Coronary artery (tissue), 2 donors: Measurements from ENCODE around the gene PRB2.
"Not testable (repeated sequence)": the region's sequence is repeated elsewhere in the genome, so short reads cannot be mapped to it uniquely, and the experiment has no call there.

ENCODE experiments used
- DNase-seq: peaks from one replicate; pipeline ENCODE4 v3.0.0-alpha.2; 2017; ENCODE audit warnings: low spot score
- H3K27ac ChIP-seq, 2 donors: fragments of 200-600 bp; sonication (generic); one replicate each; pipeline ENCODE4 v1.5.1; 2016 to 2019
- H3K4me3 ChIP-seq: fragments of 200-600 bp; sonication (generic); 2 replicates; pipeline ENCODE4 v1.5.1; 2016; ENCODE audit warnings: mild to moderate bottlenecking, moderate library complexity
- CTCF ChIP-seq: fragments of 200-600 bp; sonication (generic); IDR thresholded peaks from one replicate; pipeline ENCODE4 v1.5.1; 2019; ENCODE audit warnings: antibody characterized with exemption

Gene PRB2

GRCh38 chr12:11395467-11395866 lies at the start of gene PRB2:
PRB2 (minus strand) TSS chr12:11395567; CDS start chr12:11395529, 38 bp downstream.
- DNase-seq, H3K27ac ChIP-seq, H3K4me3 ChIP-seq: not testable (repeated sequence)

- DNase-seq: no peak
These were observed 42.6 kb upstream of the PRB2 start for GRCh38 chr12:11437966-11438365.

GRCh38 chr12:11433664-11434063 lies 38.3 kb upstream of the PRB2 start:
- TF ChIP-seq CTCF: no peak
- no peak overlapping the region for H3K4me3 ChIP-seq
- H3K27ac ChIP-seq: no peak overlapping the region
- DNase-seq: no peak

More at GRCh38 chr12:11437966-11438365, 42.6 kb upstream of the PRB2 start:
- no peak for TF ChIP-seq CTCF
- Histone ChIP-seq H3K4me3 (no peak overlapping the region), H3K27ac (no peak overlapping the region)

- no peak overlapping the region for H3K4me3 ChIP-seq
- DNase-seq: no peak
- no peak for TF ChIP-seq CTCF
- no peak overlapping the region for H3K27ac ChIP-seq
These were observed 36.1 kb upstream of the PRB2 start for GRCh38 chr12:11431486-11431885.

- H3K4me3 ChIP-seq: no peak overlapping the region
- no peak for TF ChIP-seq CTCF
- H3K27ac ChIP-seq: no peak overlapping the region
- no peak for DNase-seq
These were observed 32.0 kb upstream of the PRB2 start for GRCh38 chr12:11427341-11427740.

- no peak for TF ChIP-seq CTCF
- H3K4me3 ChIP-seq: no peak overlapping the region
- DNase-seq: no peak
- no peak overlapping the region for H3K27ac ChIP-seq
These were observed 17.4 kb upstream of the PRB2 start for GRCh38 chr12:11412731-11413130.

GRCh38 chr12:11408096-11408495 lies 12.7 kb upstream of the PRB2 start:
- no peak for DNase-seq
- H3K4me3 ChIP-seq: no peak overlapping the region
- no peak for TF ChIP-seq CTCF
- no peak overlapping the region for H3K27ac ChIP-seq

- no peak for TF ChIP-seq CTCF
- Histone ChIP-seq H3K4me3 (no peak overlapping the region), H3K27ac (no peak overlapping the region)
- DNase-seq: no peak
These were observed 2.0 kb upstream of the PRB2 start for GRCh38 chr12:11397366-11397765.

- not testable (repeated sequence) for H3K4me3 ChIP-seq, DNase-seq, H3K27ac ChIP-seq
These were observed 3.9 kb downstream of the PRB2 start for GRCh38 chr12:11391456-11391855.

GRCh38 chr12:11377420-11377819 lies 17.9 kb downstream of the PRB2 start:
- H3K27ac ChIP-seq, H3K4me3 ChIP-seq, DNase-seq: not testable (repeated sequence)
